Dedifferentiated amniotic fluid mesenchymal stem cell (primary cell): Measurements from ENCODE around the gene DIPK1C.

Experiments
- DNase-seq: peaks from one replicate; pipeline ENCODE4 v3.0.0-alpha.2; 2016; ENCODE audit errors: extremely low spot score

Gene DIPK1C

DNA sequence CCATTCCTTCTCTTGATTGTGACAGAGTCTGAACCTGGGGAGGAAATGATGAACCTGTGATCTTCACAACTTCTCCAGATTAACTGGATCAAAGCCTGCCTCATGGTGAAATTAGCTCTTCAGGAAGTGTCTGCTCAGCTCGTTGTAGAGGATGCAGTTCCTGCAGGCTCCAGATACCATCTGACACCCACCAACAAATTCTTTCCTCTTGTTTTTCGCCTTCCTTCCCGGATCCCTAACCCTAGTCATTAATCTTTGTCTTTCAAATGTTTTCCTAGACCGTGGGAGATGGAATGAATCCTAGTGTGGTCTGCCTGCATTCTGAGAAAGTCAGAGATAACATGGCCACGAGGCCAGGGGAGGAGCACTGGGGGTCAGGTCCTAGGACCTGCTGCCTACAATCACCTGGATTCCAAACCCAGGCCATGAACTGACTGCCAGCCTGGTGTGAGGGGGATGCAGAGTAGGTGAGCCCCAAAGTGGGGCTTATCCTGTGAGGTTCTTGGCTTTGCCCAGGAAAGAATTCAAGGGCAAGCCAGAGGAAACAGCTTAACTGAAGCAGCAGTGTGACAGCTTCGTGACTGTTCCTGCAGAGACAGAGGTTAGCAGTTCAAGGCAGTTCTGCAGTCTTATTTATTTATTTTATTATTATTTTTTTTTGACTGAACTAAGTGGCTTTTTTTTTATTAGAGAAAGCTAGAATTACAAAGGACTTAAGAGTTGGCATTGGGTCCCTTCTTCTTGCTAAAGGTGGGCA is 67.8 kb downstream of the DIPK1C start:
- DNase-seq, result no peak

DNA sequence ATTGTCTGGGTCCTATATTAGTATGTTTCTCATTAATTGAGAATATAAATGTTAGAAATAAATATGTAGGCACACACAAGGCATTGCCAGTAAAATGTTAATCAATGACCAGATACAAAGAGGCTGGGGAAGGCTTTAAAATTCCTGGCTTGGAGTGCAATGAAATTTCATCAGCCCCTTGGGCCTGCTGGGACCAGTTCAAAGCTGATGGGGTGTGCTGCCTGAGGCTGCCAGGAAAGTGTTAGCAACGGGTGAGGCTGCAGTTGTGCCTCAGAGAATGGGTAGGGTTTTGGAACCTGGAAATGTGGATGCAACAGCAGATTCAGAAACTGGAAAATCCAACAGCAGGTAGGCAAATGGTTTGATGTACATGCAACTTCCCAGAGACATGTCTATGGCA is 68.9 kb downstream of the DIPK1C start:
- no peak for DNase-seq

DNA sequence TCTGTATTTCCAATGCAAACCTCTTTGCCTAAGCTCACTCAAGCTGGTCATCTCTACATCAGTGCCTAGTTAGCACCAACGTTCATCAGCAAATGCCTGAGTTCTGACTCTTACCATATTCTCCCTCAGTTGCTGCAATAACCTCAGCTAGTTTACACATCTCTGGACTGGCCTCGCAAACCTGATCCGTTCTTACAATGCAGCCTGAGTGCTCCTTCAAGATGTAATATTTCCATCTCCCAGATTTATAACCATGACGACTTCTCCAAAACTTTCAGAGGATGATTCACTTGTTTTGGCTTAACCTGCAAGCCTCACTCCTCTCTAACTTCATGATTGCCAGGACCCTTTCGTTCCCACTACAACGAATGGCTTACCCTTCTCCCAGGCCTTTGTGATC is 69.7 kb downstream of the DIPK1C start:
- DNase-seq, result no peak
